AG04450 (cell line): ENCODE results near the gene SLC2A11. TPM values are rescaled to one million over a fixed set of nuclear protein-coding genes. Genes with fewer than 3 reads are reported as not detected.

ENCODE experiments used
- CTCF ChIA-PET: fragments of 300-600, 350-600 bp; formaldehyde crosslinking; extraction: SDS; loops from one replicate; lab custom pipeline; 2022; ENCODE audit warnings: antibody characterized with exemption, inconsistent platforms; lab: Charles Lee
- POLR2A ChIA-PET: fragments of 350-600 bp; formaldehyde crosslinking; extraction: SDS; loops from one replicate; lab custom pipeline; 2021; ENCODE audit warnings: antibody characterized with exemption, inconsistent platforms; lab: Yijun Ruan, JAX
- DNase-seq: peaks from one replicate; pipeline ENCODE4 v3.0.0-alpha.2; 2011; ENCODE audit warnings: low read depth, low spot score
- H3K27ac ChIP-seq: one replicate; pipeline ENCODE4 v1.5.1; 2012; ENCODE audit warnings: low read depth, low read length, control low read depth
- H3K27me3 ChIP-seq: one replicate; pipeline ENCODE4 v1.6.0; 2012; ENCODE audit warnings: low read length; ENCODE audit not compliant: control insufficient read depth, insufficient read depth
- H3K4me3 ChIP-seq: 2 replicates; pipeline ENCODE4 v1.5.1; 2011; ENCODE audit warnings: mild to moderate bottlenecking, low read depth, low read length, control low read depth
- H3K9me3 ChIP-seq: 2 replicates; pipeline ENCODE4 v1.5.1; 2012; ENCODE audit warnings: low read length; ENCODE audit not compliant: control insufficient read depth, insufficient read depth
- polyA plus RNA-seq: library from polyadenylated mRNA; depleted of rRNA; stranded (reverse); fragments of >200 nt; gene quantifications from 2 replicates; pipeline ENCODE4 v1.2.3, GENCODE V29; 2011
- TF ChIP-seq, protein P1 (sequence below): IDR thresholded peaks from 2 replicates; pipeline ENCODE4 v1.5.1; 2011; ENCODE audit warnings: low read depth, low read length, control low read depth, inconsistent platforms

Gene SLC2A11
- polyA plus RNA-seq, 1 experiment, result 7.5 TPM

- H3K9me3 ChIP-seq, result peaks cover 4% of the 10 kb centered on the region; the same call in 1 of the 2 replicates
- TF ChIP-seq, protein P1, sequence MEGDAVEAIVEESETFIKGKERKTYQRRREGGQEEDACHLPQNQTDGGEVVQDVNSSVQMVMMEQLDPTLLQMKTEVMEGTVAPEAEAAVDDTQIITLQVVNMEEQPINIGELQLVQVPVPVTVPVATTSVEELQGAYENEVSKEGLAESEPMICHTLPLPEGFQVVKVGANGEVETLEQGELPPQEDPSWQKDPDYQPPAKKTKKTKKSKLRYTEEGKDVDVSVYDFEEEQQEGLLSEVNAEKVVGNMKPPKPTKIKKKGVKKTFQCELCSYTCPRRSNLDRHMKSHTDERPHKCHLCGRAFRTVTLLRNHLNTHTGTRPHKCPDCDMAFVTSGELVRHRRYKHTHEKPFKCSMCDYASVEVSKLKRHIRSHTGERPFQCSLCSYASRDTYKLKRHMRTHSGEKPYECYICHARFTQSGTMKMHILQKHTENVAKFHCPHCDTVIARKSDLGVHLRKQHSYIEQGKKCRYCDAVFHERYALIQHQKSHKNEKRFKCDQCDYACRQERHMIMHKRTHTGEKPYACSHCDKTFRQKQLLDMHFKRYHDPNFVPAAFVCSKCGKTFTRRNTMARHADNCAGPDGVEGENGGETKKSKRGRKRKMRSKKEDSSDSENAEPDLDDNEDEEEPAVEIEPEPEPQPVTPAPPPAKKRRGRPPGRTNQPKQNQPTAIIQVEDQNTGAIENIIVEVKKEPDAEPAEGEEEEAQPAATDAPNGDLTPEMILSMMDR, result no peak
- ChIA-PET POLR2A (no interaction called here), CTCF (no interaction called here)
- no peak overlapping the region for H3K27ac ChIP-seq
- no peaks in the 10 kb centered on the region for H3K27me3 ChIP-seq
- H3K4me3 ChIP-seq, result no peak overlapping the region
- no peak for DNase-seq
These were observed 34.3 kb upstream of the SLC2A11 start for GRCh38 chr22:23823331-23823791.

DNA sequence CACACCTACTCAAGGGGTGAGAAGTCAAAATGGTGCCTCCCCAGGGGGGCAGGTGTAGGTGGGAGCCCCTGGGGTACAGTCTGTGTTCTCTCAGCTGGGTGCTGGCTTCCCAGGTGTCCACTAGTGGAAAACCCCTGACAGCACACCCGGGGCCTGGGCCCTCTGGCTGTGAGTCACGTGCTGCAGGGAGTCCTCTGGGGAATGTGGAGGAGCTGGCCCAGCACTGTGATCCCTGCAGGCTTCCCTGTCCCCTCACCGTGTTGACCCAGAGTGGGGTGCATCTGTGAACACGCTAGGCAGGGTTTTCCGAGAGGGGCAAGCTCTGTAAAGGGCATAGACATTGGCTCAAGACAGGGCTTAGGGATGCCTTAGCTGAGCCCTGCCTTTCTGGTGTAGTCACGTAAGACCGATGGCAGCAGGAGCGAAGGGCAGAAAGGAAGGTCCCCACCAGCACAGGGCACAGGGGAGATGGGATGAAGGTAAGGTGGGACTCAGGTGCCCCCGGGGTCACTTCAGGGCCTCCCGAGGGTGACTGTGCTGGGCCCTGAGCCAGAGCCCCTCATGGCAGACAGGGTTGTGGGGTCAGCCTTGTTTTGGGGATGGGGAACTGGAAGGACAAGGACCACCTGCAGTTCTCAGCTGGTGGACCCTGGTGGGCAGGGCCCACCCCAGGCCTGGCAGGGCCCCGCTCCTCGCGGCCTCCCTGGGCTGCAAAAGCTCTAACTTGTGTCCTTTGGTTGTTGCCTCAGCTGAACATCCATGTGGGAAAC, 33.0 kb upstream of the SLC2A11 start:
- ChIA-PET POLR2A (no interaction called here), CTCF (interaction anchor here (1.0 kb wide), 1 partner anchor 56 kb away, joined by 4 read pairs; no protein-coding TSS in a partner anchor)
- no peak overlapping the region for H3K27ac ChIP-seq
- DNase-seq, result no peak
- TF ChIP-seq, protein P1, result no peak
- H3K4me3 ChIP-seq, result no peak overlapping the region
- peaks cover 17% of the 10 kb centered on the region for H3K9me3 ChIP-seq
- no peaks in the 10 kb centered on the region for H3K27me3 ChIP-seq

DNA sequence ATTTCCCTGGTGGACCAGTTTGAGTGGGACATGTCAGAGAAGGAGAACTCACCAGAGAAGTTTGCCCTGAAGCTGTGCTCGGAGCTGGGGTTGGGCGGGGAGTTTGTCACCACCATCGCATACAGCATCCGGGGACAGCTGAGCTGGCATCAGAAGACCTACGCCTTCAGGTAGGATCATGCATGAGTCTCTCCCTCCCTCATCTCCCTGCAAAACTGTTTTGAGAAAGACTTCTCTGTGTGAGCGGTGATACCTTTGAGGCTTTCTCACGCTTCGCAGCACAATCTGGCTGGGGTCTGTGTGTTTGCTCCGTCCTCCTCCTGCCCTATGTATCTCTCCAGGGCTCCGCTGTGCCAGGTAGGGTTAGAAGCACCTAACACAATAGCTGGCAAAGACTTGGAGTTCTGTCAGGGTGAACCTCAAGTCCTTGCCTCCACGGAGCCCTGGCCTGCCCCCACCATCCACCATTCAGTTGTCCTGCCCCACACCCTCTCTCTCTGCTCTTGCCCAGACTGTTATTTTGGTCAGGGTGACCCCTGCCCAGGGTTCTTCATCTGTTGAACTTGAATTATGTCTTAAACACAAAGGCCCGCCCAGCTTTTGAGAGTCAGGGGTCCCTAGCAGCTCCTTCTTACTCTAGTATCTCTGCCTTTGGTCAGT, 32.3 kb upstream of the SLC2A11 start:
- TF ChIP-seq, protein P1, result no peak
- no peaks in the 10 kb centered on the region for H3K27me3 ChIP-seq
- peaks cover 18% of the 10 kb centered on the region for H3K9me3 ChIP-seq
- peak overlapping the region; percentile 21 for H3K27ac ChIP-seq
- H3K4me3 ChIP-seq, result no peak overlapping the region
- no peak for DNase-seq
- ChIA-PET POLR2A (no interaction called here), CTCF (interaction anchor here (1.1 kb wide), 1 partner anchor 24 kb away, joined by 4 read pairs; no protein-coding TSS in a partner anchor)

DNA sequence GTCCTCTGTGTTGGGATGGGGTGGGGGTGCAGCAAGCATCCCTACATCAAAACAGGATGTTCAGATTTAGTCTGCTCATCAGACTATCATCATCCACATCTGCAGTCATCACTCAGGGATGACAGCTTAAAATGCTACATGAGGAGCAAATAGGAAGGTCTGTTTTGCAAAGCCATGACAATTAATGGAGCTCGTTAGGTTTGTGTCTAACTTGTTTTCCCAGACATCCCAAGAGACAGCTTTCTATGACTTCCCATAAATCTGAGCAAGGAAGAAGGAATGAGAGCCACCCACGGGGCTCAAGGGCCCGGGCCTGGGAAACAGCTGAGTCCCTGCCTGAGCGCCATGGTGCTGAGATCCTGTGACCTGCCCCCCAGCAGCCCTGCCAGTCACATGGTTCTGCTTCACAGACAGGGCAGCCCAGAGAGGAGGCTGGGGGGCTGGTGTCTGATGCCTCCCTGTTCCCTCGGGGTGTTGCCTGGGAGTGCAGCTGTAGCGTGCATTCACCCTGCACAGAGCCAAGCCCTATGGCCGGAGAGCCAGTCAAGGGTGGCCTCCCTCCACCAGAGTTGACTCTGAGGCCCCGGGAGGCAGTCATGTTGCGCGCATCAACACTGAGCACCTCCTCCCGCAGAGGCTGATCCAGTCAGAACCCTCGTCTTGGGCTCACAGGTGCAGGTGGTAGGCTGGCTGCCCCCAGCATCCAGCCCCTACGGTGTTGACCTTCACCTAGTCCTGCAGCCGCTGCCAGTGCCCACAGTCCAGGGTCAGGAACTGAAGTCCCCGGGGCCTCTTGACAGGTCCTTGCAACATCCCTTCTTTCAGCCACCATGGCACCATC, 30.9 kb upstream of the SLC2A11 start:
- DNase-seq, result no peak
- Histone ChIP-seq H3K27ac (no peak overlapping the region), H3K4me3 (no peak overlapping the region), H3K27me3 (no peaks in the 10 kb centered on the region), H3K9me3 (peaks cover 18% of the 10 kb centered on the region)
- ChIA-PET POLR2A (no interaction called here), CTCF (interaction anchor here (1.1 kb wide), 2 partner anchors 23 to 68 kb away, joined by 3 to 4 read pairs; partner anchors contain the start of gene MIF)
- TF ChIP-seq, protein P1, result no peak
